NT2/D1 (cell line): ENCODE measurements around the gene DNAJC18.

Source experiments
- DNase-seq: peaks from one replicate; pipeline ENCODE4 v3.0.0-alpha.2; 2011; ENCODE audit warnings: low read depth, low spot score
- H3K27me3 ChIP-seq: 2 replicates; pipeline ENCODE4 v1.6.0; 2011; ENCODE audit warnings: mild to moderate bottlenecking; ENCODE audit not compliant: insufficient read length, insufficient read depth
- H3K36me3 ChIP-seq: 2 replicates; pipeline ENCODE4 v1.6.1; 2011; ENCODE audit warnings: mild to moderate bottlenecking, low read length, mixed read lengths; ENCODE audit not compliant: insufficient read depth, insufficient read length
- H3K4me1 ChIP-seq: 2 replicates; pipeline ENCODE4 v1.5.1; 2011; ENCODE audit not compliant: insufficient read depth, insufficient read length
- H3K4me3 ChIP-seq: 2 replicates; pipeline ENCODE4 v1.5.1; 2011; ENCODE audit warnings: low read depth; ENCODE audit not compliant: insufficient read length
- H3K9ac ChIP-seq: 2 replicates; pipeline ENCODE4 v1.6.0; 2011; ENCODE audit warnings: low read depth; ENCODE audit not compliant: insufficient read length
- H3K9me3 ChIP-seq: 2 replicates; pipeline ENCODE4 v1.5.1; 2011; ENCODE audit warnings: mild to moderate bottlenecking, low read length; ENCODE audit not compliant: insufficient read depth
- SUZ12 ChIP-seq: IDR thresholded peaks from 2 replicates; pipeline ENCODE4 v1.6.1; 2011; ENCODE audit not compliant: insufficient read length, insufficient read depth; ENCODE audit errors: extremely low read depth
- YY1 ChIP-seq: IDR thresholded peaks from 2 replicates; pipeline ENCODE4 v1.6.1; 2011; ENCODE audit not compliant: insufficient read length, insufficient read depth
- ZNF274 ChIP-seq: IDR thresholded peaks from 2 replicates; pipeline ENCODE4 v1.6.1; 2011; ENCODE audit warnings: mild to moderate bottlenecking, low read depth, low read length

DNAJC18 gene

GRCh38 chr5:139371482-139372435, 67.6 kb downstream of the DNAJC18 start:
- H3K9ac ChIP-seq, result no peak overlapping the region
- H3K36me3 ChIP-seq, result peaks cover 39% of the 10 kb centered on the region
- TF ChIP-seq SUZ12, result no peak
- TF ChIP-seq YY1, result no peak
- no peak for TF ChIP-seq ZNF274
- H3K4me3 ChIP-seq, result no peak overlapping the region
- no peak for DNase-seq
- peaks cover 2% of the 10 kb centered on the region for H3K4me1 ChIP-seq
- H3K27me3 ChIP-seq, result no peaks in the 10 kb centered on the region
- H3K9me3 ChIP-seq, result no peaks in the 10 kb centered on the region

DNA sequence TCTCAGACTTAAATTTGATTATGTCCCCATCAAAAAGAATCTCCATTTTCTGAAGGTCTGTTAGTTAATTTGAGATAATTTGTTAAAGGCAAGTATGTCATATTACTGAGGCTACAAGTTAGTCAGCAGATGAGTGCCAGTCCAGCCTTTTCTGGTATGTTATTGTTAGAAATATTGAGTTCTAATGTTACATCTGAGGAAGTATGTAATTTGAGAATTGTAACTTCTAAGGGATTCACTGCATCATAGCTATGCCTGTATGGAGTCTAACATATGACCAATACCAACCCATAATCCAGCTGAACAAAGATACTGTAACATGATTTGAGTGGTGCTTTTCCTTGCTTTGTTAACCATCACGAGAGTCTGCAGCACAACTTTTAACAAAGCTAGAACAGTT, 70.1 kb downstream of the DNAJC18 start:
- Histone ChIP-seq H3K27me3 (no peaks in the 10 kb centered on the region), H3K4me1 (peaks cover 2% of the 10 kb centered on the region), H3K36me3 (peaks cover 54% of the 10 kb centered on the region), H3K4me3 (no peak overlapping the region), H3K9ac (no peak overlapping the region), H3K9me3 (no peaks in the 10 kb centered on the region)
- no peak for DNase-seq
- no peak for TF ChIP-seq YY1
- no peak for TF ChIP-seq ZNF274
- no peak for TF ChIP-seq SUZ12

DNA sequence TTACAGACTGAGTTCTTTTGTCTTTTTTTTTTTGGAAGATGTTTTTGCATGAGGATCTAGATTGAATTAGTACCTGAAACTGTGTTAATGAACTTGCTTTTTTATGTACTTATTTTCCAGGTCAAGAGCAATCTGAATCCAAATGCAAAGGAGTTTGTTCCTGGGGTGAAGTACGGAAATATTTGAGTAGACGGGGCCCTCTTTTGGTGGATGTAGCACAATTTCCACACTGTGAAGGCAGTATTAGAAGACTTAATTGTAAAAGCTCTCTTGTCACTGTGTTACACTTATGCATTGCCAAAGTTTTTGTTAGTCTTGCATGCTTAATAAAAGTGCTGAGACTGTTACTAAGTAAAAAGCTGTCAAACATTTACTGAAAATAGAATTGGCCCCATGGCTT, 70.7 kb downstream of the DNAJC18 start:
- H3K4me1 ChIP-seq, result peaks cover under 1% of the 10 kb centered on the region
- no peaks in the 10 kb centered on the region for H3K9me3 ChIP-seq
- H3K36me3 ChIP-seq, result peaks cover 55% of the 10 kb centered on the region
- TF ChIP-seq SUZ12 (no peak), ZNF274 (no peak), YY1 (no peak)
- no peak for DNase-seq
- no peaks in the 10 kb centered on the region for H3K27me3 ChIP-seq
- no peak overlapping the region for H3K4me3 ChIP-seq
- no peak overlapping the region for H3K9ac ChIP-seq

- TF ChIP-seq SUZ12 (no peak), YY1 (no peak), ZNF274 (no peak)
- Histone ChIP-seq H3K27me3 (no peaks in the 10 kb centered on the region), H3K9me3 (no peaks in the 10 kb centered on the region), H3K9ac (no peak overlapping the region), H3K4me1 (no peaks in the 10 kb centered on the region), H3K36me3 (peaks cover 42% of the 10 kb centered on the region), H3K4me3 (no peak overlapping the region)
- no peak for DNase-seq
Measured at GRCh38 chr5:139364466-139364865, 74.9 kb downstream of the DNAJC18 start.

DNA sequence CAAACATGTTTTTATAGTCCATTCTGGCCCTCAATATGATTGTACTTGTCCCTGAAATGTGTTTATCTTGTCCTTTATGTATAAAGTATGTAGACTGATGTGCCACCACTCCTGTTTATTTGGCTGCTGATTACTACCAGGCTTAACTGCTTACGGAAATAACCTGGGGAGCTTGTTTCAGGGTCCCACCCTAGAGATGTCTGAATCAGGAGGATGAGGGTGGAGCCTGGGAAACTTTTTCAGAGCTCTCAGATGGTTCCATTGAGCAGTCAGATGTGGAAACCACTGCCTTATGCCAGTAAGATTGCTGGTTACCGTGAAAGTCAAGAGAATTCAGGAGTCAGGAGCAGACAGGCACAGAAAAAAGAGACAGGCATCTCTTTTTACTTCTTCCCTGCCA, 75.4 kb downstream of the DNAJC18 start:
- no peak overlapping the region for H3K9ac ChIP-seq
- H3K36me3 ChIP-seq, result peaks cover 38% of the 10 kb centered on the region
- TF ChIP-seq SUZ12, result no peak
- TF ChIP-seq ZNF274, result no peak
- no peak for TF ChIP-seq YY1
- H3K27me3 ChIP-seq, result no peaks in the 10 kb centered on the region
- H3K4me3 ChIP-seq, result no peak overlapping the region
- DNase-seq, result no peak
- H3K9me3 ChIP-seq, result no peaks in the 10 kb centered on the region
- H3K4me1 ChIP-seq, result no peaks in the 10 kb centered on the region

DNA sequence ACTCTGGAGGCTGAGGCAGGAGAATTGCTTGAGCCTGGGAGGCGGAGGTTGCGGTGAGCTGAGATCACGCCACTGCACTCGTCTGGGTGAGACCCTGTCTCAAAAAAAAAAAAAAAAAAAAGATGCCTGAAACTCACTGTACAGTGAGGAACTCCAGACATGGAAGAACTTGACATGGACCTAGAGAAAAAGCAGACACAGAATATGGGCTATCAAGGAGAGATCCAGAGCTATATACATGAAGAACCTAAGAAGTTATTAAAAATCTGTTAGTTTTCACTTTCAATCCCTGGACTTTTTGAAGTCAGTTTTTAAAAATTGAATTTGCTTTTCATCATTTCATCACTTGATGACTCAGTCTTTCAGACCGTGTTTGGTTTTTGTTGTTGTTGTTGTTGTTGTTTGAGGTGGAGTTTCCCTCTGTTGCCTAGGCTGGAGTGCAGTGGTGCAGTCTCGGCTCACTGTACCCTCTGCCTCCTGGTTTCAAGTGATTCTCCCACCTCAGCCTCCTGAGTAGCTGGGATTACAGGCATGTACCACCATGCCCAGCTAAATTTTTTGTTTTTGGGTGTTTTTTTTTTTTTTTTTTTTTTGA, 77.4 kb downstream of the DNAJC18 start:
- H3K4me1 ChIP-seq, result no peaks in the 10 kb centered on the region
- no peak for TF ChIP-seq YY1
- TF ChIP-seq SUZ12, result no peak
- no peak for TF ChIP-seq ZNF274
- no peak overlapping the region for H3K9ac ChIP-seq
- no peaks in the 10 kb centered on the region for H3K27me3 ChIP-seq
- DNase-seq, result no peak
- peaks cover 30% of the 10 kb centered on the region for H3K36me3 ChIP-seq
- H3K9me3 ChIP-seq, result no peaks in the 10 kb centered on the region
- H3K4me3 ChIP-seq, result no peak overlapping the region

DNA sequence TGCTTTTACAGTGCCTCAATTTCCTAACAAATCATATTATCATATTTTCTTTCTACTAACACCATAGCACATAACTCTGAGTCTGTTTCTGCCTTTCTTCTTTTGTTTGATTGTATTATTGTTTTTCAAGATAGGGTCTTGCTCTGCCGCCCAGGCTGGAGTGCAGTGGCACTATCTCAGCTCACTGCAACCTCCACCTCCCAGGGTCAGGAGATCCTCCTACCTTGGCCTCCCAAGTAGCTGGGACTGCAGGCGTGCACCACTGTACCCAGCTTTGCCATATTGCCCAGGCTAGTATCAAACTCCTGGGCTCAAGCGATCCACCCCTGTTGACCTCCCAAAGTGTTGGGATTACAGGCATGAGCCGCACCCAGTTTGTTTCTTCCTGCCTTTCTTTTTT, 78.9 kb downstream of the DNAJC18 start:
- Histone ChIP-seq H3K4me1 (no peaks in the 10 kb centered on the region), H3K4me3 (no peak overlapping the region), H3K9me3 (no peaks in the 10 kb centered on the region), H3K36me3 (peaks cover 18% of the 10 kb centered on the region), H3K27me3 (no peaks in the 10 kb centered on the region), H3K9ac (no peak overlapping the region)
- DNase-seq, result no peak
- TF ChIP-seq SUZ12 (no peak), ZNF274 (no peak), YY1 (no peak)
